ENCODE data around the gene UBE2V1.

Gene UBE2V1

DNA sequence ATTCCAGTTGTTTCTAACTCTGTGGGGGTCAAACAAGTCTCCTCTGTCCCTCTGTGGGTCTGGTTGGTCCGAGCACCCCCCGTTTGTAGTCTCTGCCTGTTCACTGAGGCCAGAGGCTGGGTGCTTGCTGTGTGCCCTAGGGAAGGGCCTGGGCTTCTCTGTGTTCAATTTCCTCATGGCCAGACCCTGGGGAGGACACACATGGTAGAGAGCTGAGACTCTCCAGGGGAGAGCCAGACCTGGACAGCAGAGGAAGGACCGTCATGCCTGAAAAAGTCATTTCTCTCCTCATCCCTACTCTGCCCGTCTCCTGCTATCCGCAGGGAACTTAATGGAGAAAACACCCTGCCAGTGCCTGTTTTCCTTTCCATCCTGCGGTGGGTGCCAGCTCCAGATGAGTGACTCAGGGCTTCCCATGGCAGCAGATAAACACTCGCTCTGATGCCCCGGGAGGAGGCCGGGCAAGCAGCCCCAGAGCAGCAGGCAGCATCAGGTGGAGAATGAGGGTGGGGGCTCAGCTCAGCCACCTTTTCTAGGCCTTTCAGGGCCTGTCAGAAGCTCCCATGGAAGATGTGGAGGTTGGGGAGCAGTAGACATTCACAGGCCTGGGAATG is 78.3 kb downstream of the UBE2V1 start:
- TF ChIP-seq, protein P1, sequence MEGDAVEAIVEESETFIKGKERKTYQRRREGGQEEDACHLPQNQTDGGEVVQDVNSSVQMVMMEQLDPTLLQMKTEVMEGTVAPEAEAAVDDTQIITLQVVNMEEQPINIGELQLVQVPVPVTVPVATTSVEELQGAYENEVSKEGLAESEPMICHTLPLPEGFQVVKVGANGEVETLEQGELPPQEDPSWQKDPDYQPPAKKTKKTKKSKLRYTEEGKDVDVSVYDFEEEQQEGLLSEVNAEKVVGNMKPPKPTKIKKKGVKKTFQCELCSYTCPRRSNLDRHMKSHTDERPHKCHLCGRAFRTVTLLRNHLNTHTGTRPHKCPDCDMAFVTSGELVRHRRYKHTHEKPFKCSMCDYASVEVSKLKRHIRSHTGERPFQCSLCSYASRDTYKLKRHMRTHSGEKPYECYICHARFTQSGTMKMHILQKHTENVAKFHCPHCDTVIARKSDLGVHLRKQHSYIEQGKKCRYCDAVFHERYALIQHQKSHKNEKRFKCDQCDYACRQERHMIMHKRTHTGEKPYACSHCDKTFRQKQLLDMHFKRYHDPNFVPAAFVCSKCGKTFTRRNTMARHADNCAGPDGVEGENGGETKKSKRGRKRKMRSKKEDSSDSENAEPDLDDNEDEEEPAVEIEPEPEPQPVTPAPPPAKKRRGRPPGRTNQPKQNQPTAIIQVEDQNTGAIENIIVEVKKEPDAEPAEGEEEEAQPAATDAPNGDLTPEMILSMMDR (IDR thresholded peaks at IDR 0.05; ENCODE audit: low read depth, low read length), result no peak
- DNase-seq, result no peak
- Histone ChIP-seq H3K36me3 (no peaks in the 10 kb centered on the region), H3K4me3 (ENCODE audit: low read depth, low read length) (no peak overlapping the region), H3K27me3 (ENCODE audit: insufficient read depth, low read depth, severe bottlenecking) (no peaks in the 10 kb centered on the region), H3K9me3 (ENCODE audit: severe bottlenecking) (no peaks in the 10 kb centered on the region), H3K27ac (no peak overlapping the region)

DNA sequence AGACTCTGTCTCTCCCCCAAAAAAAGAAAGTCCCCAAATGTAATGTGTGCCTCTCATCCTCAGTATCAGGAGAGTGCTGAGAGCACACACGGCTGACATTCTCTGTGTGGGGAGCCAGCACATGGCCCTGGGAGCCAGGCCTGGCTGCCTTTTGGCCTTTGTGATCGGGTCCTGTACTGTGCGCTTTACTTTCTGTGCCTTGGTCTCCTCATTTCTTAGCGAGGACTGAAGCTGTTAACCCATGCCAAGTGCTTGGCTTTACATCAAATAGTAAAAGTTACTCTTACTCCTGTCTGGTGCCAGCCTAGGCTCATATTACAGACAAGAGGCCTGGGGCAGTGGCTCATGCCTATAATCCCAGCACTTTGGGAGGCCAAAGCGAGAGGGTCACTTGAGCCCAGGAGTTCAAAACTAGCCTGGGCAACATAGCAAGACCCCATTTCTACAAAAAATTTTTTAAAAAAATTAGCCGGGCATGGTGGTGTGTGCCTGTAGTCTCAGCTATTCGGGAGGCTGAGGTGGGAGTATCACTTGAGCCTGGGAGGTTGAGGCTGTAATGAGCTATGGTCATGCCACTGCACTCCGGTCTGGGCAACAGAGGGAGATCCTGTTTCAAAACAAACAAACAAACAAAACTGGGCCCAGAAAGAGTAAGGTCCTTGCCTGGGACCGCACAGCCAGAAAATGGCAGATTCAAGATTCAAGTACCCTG is 79.8 kb downstream of the UBE2V1 start:
- DNase-seq, result no peak
- no peaks in the 10 kb centered on the region for H3K36me3 ChIP-seq
- H3K4me3 ChIP-seq (ENCODE audit: low read depth, low read length), result no peak overlapping the region
- no peak overlapping the region for H3K27ac ChIP-seq
- no peaks in the 10 kb centered on the region for H3K9me3 ChIP-seq (ENCODE audit: severe bottlenecking)
- no peaks in the 10 kb centered on the region for H3K27me3 ChIP-seq (ENCODE audit: insufficient read depth, low read depth, severe bottlenecking)
- TF ChIP-seq, protein P1 (IDR thresholded peaks at IDR 0.05; ENCODE audit: low read depth, low read length), result no peak

All from WERI-Rb-1 (cell line).